Measurements from ENCODE around the gene FGD5.

FGD5 gene

DNA sequence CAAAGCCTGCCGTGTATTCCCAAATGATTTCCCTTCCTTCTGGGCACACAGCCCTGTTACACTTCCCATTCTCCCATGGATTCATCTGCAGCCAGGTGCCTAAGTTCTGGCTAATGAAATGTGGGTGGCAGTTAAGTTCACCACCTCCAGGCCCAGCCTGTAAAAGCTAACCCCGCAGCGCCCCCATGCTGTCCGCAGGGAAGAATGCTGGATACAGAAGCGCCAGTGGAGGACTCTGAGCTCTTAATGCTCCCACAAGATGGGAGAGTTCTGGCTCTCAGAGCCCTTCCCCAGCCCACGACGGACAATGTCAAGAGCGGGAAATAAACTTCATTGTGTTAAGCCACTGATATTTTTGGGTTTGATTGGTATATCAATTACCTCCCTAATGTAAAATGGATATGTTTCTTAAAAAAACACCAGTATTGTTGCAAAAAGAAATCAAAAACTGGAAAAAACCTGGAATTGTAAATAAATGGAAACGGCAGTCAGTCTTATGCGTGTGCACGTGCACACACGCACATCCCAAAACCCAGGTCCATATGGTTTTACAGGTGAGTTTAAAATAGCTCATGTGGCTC lies 37.7 kb upstream of the FGD5 start:
- H3K9me3 Mint-ChIP-seq: peaks cover 9% of the 10 kb centered on the region
- no peaks in the 10 kb centered on the region for H3K36me3 Mint-ChIP-seq (ENCODE audit: low read depth)
- H3K27ac Mint-ChIP-seq: no peak overlapping the region
- peaks cover 3% of the 10 kb centered on the region for H3K27me3 Mint-ChIP-seq
- H3K4me1 Mint-ChIP-seq (ENCODE audit: low read depth): no peaks in the 10 kb centered on the region
- intact Hi-C loops (cut with micrococcal nuclease): loop anchor here (1.0 to 2.0 kb wide), 2 partner anchors 106 to 147 kb away; partner anchors contain the start of gene C3orf20
- no peak overlapping the region for H3K4me3 Mint-ChIP-seq

GRCh38 chr3:14783480-14784086 lies 35.2 kb upstream of the FGD5 start:
- intact Hi-C loops (cut with micrococcal nuclease): no loop called here
- H3K4me3 Mint-ChIP-seq: no peak overlapping the region
- H3K4me1 Mint-ChIP-seq (ENCODE audit: low read depth): no peaks in the 10 kb centered on the region
- H3K27ac Mint-ChIP-seq: no peak overlapping the region
- peaks cover 6% of the 10 kb centered on the region for H3K9me3 Mint-ChIP-seq
- no peaks in the 10 kb centered on the region for H3K36me3 Mint-ChIP-seq (ENCODE audit: low read depth)
- H3K27me3 Mint-ChIP-seq: peaks cover 3% of the 10 kb centered on the region

- intact Hi-C loops (cut with micrococcal nuclease): no loop called here
- Mint-ChIP-seq H3K4me1 (ENCODE audit: low read depth) (no peaks in the 10 kb centered on the region), H3K27ac (no peak overlapping the region), H3K9me3 (peaks cover under 1% of the 10 kb centered on the region), H3K36me3 (ENCODE audit: low read depth) (no peaks in the 10 kb centered on the region), H3K27me3 (peaks cover 3% of the 10 kb centered on the region), H3K4me3 (no peak overlapping the region)
Observed at GRCh38 chr3:14784087-14784681, 34.6 kb upstream of the FGD5 start.

DNA sequence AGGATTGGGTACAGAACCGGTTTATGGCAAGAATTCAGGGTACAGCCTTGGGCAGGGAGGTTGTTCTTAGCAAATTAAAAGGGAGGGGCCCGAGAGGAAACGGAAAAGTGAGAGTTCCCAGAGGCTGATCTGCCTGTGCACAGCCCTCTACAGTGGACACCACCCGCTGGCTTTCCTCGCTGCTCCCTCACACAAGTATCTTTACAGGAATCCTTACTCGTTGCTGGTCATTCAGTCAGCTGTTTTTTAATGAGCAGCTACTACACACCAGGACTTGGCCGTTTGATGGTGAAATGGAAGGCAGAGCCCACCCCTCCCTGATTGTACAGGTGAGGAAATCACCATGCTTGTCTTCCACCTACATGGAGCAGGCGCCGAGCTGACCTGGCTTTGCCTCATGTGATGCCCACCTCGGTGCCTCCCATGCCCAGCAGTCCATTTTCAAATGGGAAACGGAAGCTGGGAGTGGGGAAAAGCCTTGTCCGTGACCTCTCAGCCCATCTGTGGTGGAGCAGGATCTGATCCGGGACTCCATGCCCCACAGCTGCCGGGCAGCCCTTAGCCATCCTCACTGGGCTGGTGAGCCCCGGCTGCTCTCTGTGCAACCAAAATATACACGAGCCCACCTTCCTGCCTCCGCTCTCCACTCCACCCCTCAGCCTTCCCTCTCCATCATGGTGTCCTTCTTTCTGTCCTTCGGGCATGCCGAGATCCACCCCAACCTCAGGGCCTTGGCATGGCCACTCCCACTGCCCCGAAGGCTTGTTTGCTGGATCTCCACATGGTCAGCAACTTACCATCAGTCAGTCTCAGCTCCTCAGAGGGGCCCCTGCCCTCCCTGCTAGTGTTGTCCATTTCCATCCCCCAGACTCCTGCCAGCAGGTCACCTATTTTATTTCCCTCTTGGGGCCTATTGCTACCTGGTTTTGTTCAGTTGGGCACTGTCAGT lies 33.3 kb upstream of the FGD5 start:
- no peak overlapping the region for H3K27ac Mint-ChIP-seq
- H3K9me3 Mint-ChIP-seq: no peaks in the 10 kb centered on the region
- H3K4me1 Mint-ChIP-seq (ENCODE audit: low read depth): no peaks in the 10 kb centered on the region
- H3K4me3 Mint-ChIP-seq: no peak overlapping the region
- H3K27me3 Mint-ChIP-seq: peaks cover 8% of the 10 kb centered on the region
- no peaks in the 10 kb centered on the region for H3K36me3 Mint-ChIP-seq (ENCODE audit: low read depth)
- intact Hi-C loops (cut with micrococcal nuclease): no loop called here

DNA sequence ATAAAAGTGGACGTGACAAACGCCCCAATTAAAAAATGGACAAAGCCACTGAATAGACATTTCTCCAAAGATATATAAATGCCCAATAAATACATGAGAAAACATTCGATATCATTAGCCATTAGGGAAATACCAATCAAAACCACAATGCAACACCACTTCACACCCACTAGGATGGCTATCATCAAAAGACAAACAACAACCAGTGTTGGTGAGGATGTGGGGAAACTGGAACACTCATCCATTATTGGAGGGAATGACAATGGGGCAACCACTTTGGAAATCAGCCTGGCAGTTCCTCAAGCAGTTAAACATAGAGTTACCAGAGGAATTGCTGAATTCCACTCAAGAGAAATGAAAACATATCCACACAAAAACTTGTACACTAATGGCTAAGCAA lies 32.4 kb upstream of the FGD5 start:
- Mint-ChIP-seq H3K27ac (no peak overlapping the region), H3K4me1 (ENCODE audit: low read depth) (no peaks in the 10 kb centered on the region), H3K27me3 (peaks cover 8% of the 10 kb centered on the region), H3K36me3 (ENCODE audit: low read depth) (no peaks in the 10 kb centered on the region), H3K4me3 (no peak overlapping the region), H3K9me3 (no peaks in the 10 kb centered on the region)
- intact Hi-C loops (cut with micrococcal nuclease): no loop called here

DNA sequence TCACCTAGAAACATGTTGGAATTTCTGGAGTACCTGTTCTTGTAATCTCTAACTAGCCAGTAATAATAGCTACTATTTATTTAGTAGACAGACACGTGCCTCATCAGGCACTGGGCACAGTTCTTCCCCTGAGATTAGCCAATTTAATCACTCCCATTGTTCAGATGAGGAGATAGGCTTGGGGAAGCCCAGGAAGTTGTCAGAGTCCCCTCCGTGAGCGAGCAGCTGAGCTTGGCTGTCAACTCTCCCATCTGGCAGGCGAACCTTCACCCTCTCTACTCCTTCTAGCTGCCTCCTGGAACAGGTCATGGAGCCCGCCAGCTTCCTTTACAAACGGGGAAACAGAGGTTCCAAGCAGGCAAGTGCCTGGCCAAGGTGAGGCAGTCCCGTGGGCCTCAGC lies 31.1 kb upstream of the FGD5 start:
- Mint-ChIP-seq H3K4me1 (ENCODE audit: low read depth) (no peaks in the 10 kb centered on the region), H3K9me3 (no peaks in the 10 kb centered on the region), H3K4me3 (no peak overlapping the region), H3K27ac (no peak overlapping the region), H3K36me3 (ENCODE audit: low read depth) (no peaks in the 10 kb centered on the region), H3K27me3 (peaks cover 8% of the 10 kb centered on the region)
- intact Hi-C loops (cut with micrococcal nuclease): no loop called here

GRCh38 chr3:14788644-14789043 lies 30.1 kb upstream of the FGD5 start:
- Mint-ChIP-seq H3K9me3 (no peaks in the 10 kb centered on the region), H3K27me3 (peaks cover 11% of the 10 kb centered on the region), H3K4me3 (no peak overlapping the region), H3K4me1 (ENCODE audit: low read depth) (no peaks in the 10 kb centered on the region), H3K36me3 (ENCODE audit: low read depth) (no peaks in the 10 kb centered on the region), H3K27ac (no peak overlapping the region)
- intact Hi-C loops (cut with micrococcal nuclease): no loop called here

DNA sequence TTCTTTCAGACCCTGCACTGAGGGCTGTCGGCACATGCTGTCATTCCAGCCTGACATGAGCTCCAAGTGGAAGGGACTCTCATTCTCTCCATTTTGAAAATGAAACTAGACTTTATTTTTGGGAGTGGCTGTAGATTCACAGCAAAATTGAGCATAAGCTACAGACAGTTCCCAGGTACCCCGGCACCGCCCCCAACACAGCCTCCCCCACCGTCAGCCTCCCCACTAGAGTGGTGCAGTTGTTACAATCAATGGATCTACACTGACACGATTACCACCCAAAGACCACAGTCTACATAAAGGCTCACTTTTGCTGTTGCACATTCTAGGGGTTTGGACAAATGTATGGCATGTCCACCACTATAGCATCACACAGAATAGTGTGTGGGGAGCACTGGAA lies 29.5 kb upstream of the FGD5 start:
- Mint-ChIP-seq H3K27me3 (peaks cover 13% of the 10 kb centered on the region), H3K9me3 (no peaks in the 10 kb centered on the region), H3K4me3 (no peak overlapping the region), H3K36me3 (ENCODE audit: low read depth) (no peaks in the 10 kb centered on the region), H3K4me1 (ENCODE audit: low read depth) (no peaks in the 10 kb centered on the region), H3K27ac (no peak overlapping the region)
- intact Hi-C loops (cut with micrococcal nuclease): no loop called here

DNA sequence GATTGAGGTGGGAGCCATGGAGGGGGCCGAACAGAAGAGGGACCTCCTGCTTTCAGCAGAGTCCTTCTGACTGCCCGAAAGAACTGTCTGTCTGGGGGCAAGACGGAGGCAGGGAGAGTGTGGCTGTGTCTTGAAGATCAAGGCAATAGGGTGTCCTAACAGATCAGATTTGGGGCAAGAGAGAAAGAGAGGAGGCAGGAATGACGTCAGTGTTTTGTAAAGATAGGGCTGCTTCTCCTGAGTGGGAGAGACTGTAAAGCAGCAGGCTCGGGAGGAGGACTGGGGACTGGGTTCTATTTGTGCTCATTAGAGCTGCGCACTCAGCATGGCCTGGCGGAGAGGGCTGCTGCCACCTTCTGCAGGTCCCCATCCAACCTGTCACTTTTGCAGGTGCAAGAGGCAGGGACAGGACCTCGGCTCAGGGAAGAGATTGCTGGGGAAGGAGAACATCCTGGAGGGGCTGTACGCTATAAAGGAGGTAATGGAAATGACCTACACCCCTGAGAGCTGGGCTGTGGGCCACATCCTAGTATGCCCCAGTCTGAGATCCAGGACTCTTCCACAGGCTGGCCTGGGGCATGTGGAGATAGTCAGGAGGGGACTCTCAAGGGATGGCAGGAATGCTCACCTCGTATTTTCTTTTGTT lies 29.0 kb upstream of the FGD5 start:
- no peaks in the 10 kb centered on the region for H3K4me1 Mint-ChIP-seq (ENCODE audit: low read depth)
- H3K9me3 Mint-ChIP-seq: no peaks in the 10 kb centered on the region
- H3K27ac Mint-ChIP-seq: no peak overlapping the region
- no peaks in the 10 kb centered on the region for H3K36me3 Mint-ChIP-seq (ENCODE audit: low read depth)
- intact Hi-C loops (cut with micrococcal nuclease): no loop called here
- H3K4me3 Mint-ChIP-seq: no peak overlapping the region
- H3K27me3 Mint-ChIP-seq: peaks cover 13% of the 10 kb centered on the region

DNA sequence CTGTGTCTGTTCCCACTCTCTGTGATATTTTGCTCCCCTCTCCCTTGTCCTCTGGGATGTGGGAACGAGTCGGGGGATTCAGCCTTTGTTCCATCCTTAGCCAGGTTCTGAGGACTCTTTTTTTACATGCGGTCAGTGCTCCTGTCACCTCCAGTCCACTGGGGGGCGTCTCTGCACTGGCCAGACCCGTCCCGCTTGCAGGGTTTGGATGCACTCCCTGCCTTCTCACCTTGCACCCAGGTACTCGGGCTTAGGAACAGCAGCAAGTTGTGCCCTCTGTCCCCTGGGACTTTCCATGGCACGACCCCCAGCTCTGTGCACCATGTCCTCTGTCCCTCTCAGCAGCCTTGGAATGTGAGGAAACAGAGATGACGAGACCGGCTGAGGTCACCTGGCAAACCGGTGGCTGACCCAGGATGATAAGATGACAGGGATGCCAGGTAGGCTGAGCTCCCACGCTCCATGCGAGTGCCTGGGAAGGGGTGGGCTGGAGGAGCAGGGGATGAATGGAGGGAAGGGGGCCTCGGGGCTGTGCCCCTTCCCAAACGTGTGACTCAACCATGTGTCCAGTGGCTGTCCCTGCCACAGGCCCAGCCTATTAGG lies 27.3 kb upstream of the FGD5 start:
- Mint-ChIP-seq H3K27ac (no peak overlapping the region), H3K4me1 (ENCODE audit: low read depth) (peaks cover 5% of the 10 kb centered on the region), H3K4me3 (no peak overlapping the region), H3K36me3 (ENCODE audit: low read depth) (no peaks in the 10 kb centered on the region), H3K9me3 (no peaks in the 10 kb centered on the region), H3K27me3 (peaks cover 12% of the 10 kb centered on the region)
- intact Hi-C loops (cut with micrococcal nuclease): loop anchor here (1.0 kb wide), 1 partner anchor 130 kb away; no protein-coding TSS in a partner anchor

DNA sequence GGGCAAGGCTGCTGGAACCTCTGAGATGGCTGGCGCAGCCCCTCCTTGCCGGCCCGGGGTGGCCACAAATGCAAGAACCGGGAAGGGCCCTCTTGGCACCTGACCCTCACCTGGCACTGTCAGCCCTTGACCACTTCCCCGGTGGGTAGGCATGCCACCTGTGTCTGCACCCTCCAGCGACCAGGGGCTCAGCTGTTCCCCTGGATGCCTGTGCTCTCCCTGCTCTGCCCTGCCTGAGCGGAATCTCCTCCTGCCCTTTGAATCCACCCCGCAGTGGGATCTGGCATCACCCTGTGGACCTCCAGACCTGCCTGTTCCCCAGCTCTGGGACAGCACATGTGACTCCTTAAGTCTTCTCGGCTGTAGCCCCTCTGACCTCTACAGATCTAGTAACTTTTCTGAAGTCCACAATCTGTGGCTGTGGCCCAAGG lies 26.1 kb upstream of the FGD5 start:
- Mint-ChIP-seq H3K4me1 (ENCODE audit: low read depth) (peaks cover 7% of the 10 kb centered on the region), H3K27me3 (peaks cover 16% of the 10 kb centered on the region), H3K27ac (no peak overlapping the region), H3K4me3 (no peak overlapping the region), H3K36me3 (ENCODE audit: low read depth) (no peaks in the 10 kb centered on the region), H3K9me3 (no peaks in the 10 kb centered on the region)
- intact Hi-C loops (cut with micrococcal nuclease): no loop called here

GRCh38 chr3:14793126-14793857 lies 25.5 kb upstream of the FGD5 start:
- intact Hi-C loops (cut with micrococcal nuclease): no loop called here
- Mint-ChIP-seq H3K27ac (no peak overlapping the region), H3K4me1 (ENCODE audit: low read depth) (peaks cover 7% of the 10 kb centered on the region)

DNA sequence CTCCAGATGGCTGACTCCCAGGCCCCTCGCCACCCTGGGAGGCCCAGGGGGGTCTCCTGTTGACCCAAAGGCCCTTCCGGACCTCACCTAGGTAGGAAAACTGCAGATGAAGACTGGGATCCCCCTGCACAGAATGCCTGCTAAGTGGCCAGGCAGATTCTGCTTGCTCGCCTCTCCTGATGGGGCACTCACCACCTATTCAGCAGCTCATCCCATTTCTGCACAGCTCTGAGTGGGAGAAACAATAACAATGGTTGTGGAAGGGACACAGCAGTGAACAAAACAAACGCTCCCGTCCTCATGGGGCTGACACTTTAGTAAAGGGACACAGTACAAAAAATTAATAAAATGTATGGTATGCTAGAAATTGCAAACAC lies 24.9 kb upstream of the FGD5 start:
- Mint-ChIP-seq H3K4me1 (ENCODE audit: low read depth) (peaks cover 7% of the 10 kb centered on the region), H3K36me3 (ENCODE audit: low read depth) (no peaks in the 10 kb centered on the region), H3K4me3 (no peak overlapping the region), H3K9me3 (no peaks in the 10 kb centered on the region), H3K27ac (no peak overlapping the region), H3K27me3 (peaks cover 16% of the 10 kb centered on the region)
- intact Hi-C loops (cut with micrococcal nuclease): no loop called here

More at GRCh38 chr3:14793126-14793857, 25.5 kb upstream of the FGD5 start:
- Mint-ChIP-seq H3K36me3 (ENCODE audit: low read depth) (no peaks in the 10 kb centered on the region), H3K9me3 (no peaks in the 10 kb centered on the region), H3K4me3 (no peak overlapping the region), H3K27me3 (peaks cover 16% of the 10 kb centered on the region)

All from dendritic cell treated with granulocyte-macrophage colony-stimulating factor and Interleukin-4, amounts not matched to agents 40 ng/mL and 50 ng/mL, for 4 days (primary cell).